Fibroblast of lung (primary cell): ENCODE measurements around the gene SRP9. TPM values are rescaled to one million over a fixed set of nuclear protein-coding genes. Genes with fewer than 3 reads are reported as not detected.

Experiments used
- DNase-seq, 2 donors: peaks; one replicate each; pipeline versions ENCODE4 v3.0.0 to v3.0.0-alpha.2; 2010; ENCODE audit warnings: low read depth in 2 of 2
- H2AFZ ChIP-seq: 2 replicates; pipeline ENCODE4 v1.5.1; 2012; ENCODE audit warnings: low read length, control low read depth, inconsistent platforms
- H3K27ac ChIP-seq: 2 replicates; pipeline ENCODE4 v1.5.1; 2011; ENCODE audit warnings: low read length, control low read depth; ENCODE audit not compliant: insufficient read depth
- H3K27me3 ChIP-seq: 2 replicates; pipeline ENCODE4 v1.5.1; 2011; ENCODE audit warnings: mild to moderate bottlenecking, low read length; ENCODE audit not compliant: control insufficient read depth, insufficient read depth
- H3K36me3 ChIP-seq: 2 replicates; pipeline ENCODE4 v1.5.1; 2011; ENCODE audit warnings: low read length; ENCODE audit not compliant: control insufficient read depth, insufficient read depth
- H3K4me1 ChIP-seq: 2 replicates; pipeline ENCODE4 v1.5.1; 2011; ENCODE audit warnings: low read length; ENCODE audit not compliant: control insufficient read depth, insufficient read depth; ENCODE audit errors: extremely low read depth
- H3K4me2 ChIP-seq: 2 replicates; pipeline ENCODE4 v1.5.1; 2011; ENCODE audit warnings: low read length, control low read depth; ENCODE audit not compliant: insufficient read depth; ENCODE audit errors: extremely low read depth
- H3K4me3 ChIP-seq, 4 experiments: fragments of 200-600 bp in 1 of 4; sonication (generic) in 1 of 4; replicated peaks in 1 of 4; 2 replicates each; pipeline ENCODE4 v1.5.1; 2011 to 2016; ENCODE audit warnings: low read length in 4 of 4, low read depth in 3 of 4, mild to moderate bottlenecking in 3 of 4, control low read depth in 2 of 4, inconsistent platforms in 1 of 4, mixed read lengths in 1 of 4; ENCODE audit not compliant: insufficient read depth in 1 of 4; ENCODE audit errors: control extremely low read depth in 1 of 4
- H3K79me2 ChIP-seq: 2 replicates; pipeline ENCODE4 v1.5.1; 2012; ENCODE audit warnings: mild to moderate bottlenecking, low read length, inconsistent platforms; ENCODE audit not compliant: control insufficient read depth, insufficient read depth
- H3K9ac ChIP-seq: 2 replicates; pipeline ENCODE4 v1.5.1; 2011; ENCODE audit warnings: mild to moderate bottlenecking, low read length, control low read depth; ENCODE audit not compliant: insufficient read depth
- H3K9me3 ChIP-seq: 2 replicates; pipeline ENCODE4 v1.5.1; 2012; ENCODE audit warnings: low read depth, low read length; ENCODE audit not compliant: control insufficient read depth, insufficient read depth
- H4K20me1 ChIP-seq: 2 replicates; pipeline ENCODE4 v1.5.1; 2011; ENCODE audit warnings: low read length; ENCODE audit not compliant: control insufficient read depth, insufficient read depth; ENCODE audit errors: extremely low read depth
- CTCF ChIP-seq, 2 donors: IDR thresholded peaks in 1 of 2; conservative IDR thresholded peaks in 1 of 2; 1 replicate in 1 of 2; 2 replicates in 1 of 2; pipeline ENCODE4 v1.5.1; 2011 to 2012; ENCODE audit warnings: low read length in 2 of 2, control low read depth in 1 of 2, inconsistent platforms in 1 of 2, low read depth in 1 of 2, mild to moderate bottlenecking in 1 of 2
- EZH2 ChIP-seq: IDR thresholded peaks from 2 replicates; pipeline ENCODE4 v1.5.1; 2012; ENCODE audit warnings: low read length, control low read depth, mild to moderate bottlenecking; ENCODE audit errors: missing control alignments
- polyA plus RNA-seq, 2 donors: library from polyadenylated mRNA; depleted of rRNA in 1 of 2; stranded (reverse) in 1 of 2; unstranded in 1 of 2; fragments of >200 nt; gene quantifications; 2 replicates each; pipeline ENCODE4 v1.2.1, GENCODE V29; 2011 to 2012; ENCODE audit warnings: missing spikeins in 1 of 2
- total RNA-seq: library from RNA; depleted of rRNA; stranded (reverse); fragments of >200 nt; gene quantifications from 2 replicates; pipeline ENCODE4 v1.2.1, GENCODE V29; 2014

The SRP9 gene
- total and polyA plus RNA-seq, 2 donors (not counting 1 experiment from before 2014, with no cell fraction given): 202 to 442 TPM

GRCh38 chr1:225750420-225750819 is 27.2 kb upstream of the SRP9 start:
- H3K27ac ChIP-seq: no peak overlapping the region
- H4K20me1 ChIP-seq: no peaks in the 10 kb centered on the region
- H3K27me3 ChIP-seq: no peaks in the 10 kb centered on the region
- no peaks in the 10 kb centered on the region for H3K79me2 ChIP-seq
- no peaks in the 10 kb centered on the region for H3K9me3 ChIP-seq
- H3K4me2 ChIP-seq: no peak overlapping the region
- H3K4me1 ChIP-seq: peaks cover 5% of the 10 kb centered on the region
- H2AFZ ChIP-seq: no peak overlapping the region
- H3K9ac ChIP-seq: no peak overlapping the region
- no peaks in the 10 kb centered on the region for H3K36me3 ChIP-seq
- no peak for DNase-seq
- TF ChIP-seq EZH2 (no peak), CTCF (conservative IDR thresholded peaks at IDR 0.05 in 1 of 2, IDR thresholded peaks at IDR 0.05 in 1 of 2; ENCODE audit: low read depth in 1 of 2, low read length in 2 of 2) (no peak)
- no peak overlapping the region for H3K4me3 ChIP-seq

DNA sequence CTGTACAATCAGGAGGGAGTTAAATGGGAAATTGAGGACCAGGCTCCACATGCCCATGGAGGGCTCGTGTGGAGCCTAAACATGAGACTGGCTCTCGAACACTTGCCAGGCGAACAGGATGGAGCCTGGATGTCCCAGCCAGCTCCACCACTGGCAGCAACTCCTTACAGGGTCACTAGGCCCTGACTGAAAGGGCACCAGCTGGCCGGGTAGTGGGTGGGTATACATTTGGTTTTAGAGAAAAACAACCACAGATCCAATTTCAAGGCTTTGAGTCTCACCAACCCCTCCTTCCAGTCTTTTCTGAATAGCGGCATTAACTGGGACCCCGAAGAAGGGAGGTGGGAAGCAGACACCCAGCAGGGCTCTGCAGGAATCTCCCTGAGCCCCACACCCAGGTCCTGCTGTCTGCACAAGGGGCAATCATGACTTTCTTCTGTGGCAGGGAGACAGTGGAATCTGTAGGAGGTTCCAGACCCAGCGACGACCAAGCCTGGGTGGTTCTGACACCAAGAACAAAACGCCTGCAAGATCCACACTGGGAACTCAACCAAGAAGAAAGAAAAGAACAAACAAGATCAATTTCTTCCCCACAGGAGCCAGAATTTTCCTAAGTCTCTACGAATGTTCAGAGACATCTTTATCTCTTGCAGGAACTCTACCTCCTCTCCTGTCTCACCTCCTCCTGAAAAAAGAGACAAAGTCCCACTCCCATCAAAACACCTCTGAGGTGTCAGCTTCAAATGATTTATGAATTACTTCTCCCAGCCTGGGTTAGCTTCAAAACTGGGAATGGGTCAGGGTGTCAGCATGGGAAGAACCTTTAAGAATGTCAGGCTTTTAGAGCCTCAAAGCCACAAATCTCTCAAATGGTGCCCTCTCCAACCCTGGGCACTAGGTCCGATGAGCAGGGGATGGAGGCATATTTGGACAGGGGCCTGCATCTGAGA is 26.5 kb upstream of the SRP9 start:
- no peak overlapping the region for H3K9ac ChIP-seq
- H3K27ac ChIP-seq: no peak overlapping the region
- H3K4me1 ChIP-seq: peaks cover 13% of the 10 kb centered on the region
- H3K27me3 ChIP-seq: no peaks in the 10 kb centered on the region
- no peak overlapping the region for H2AFZ ChIP-seq
- no peak overlapping the region for H3K4me3 ChIP-seq
- DNase-seq: no peak
- H3K36me3 ChIP-seq: no peaks in the 10 kb centered on the region
- H3K9me3 ChIP-seq: no peaks in the 10 kb centered on the region
- no peaks in the 10 kb centered on the region for H4K20me1 ChIP-seq
- H3K79me2 ChIP-seq: no peaks in the 10 kb centered on the region
- no peak for TF ChIP-seq CTCF (conservative IDR thresholded peaks at IDR 0.05 in 1 of 2, IDR thresholded peaks at IDR 0.05 in 1 of 2; ENCODE audit: low read depth in 1 of 2, low read length in 2 of 2)
- TF ChIP-seq EZH2: no peak
- no peak overlapping the region for H3K4me2 ChIP-seq

GRCh38 chr1:225752245-225752644 is 25.4 kb upstream of the SRP9 start:
- Histone ChIP-seq H3K36me3 (no peaks in the 10 kb centered on the region), H3K79me2 (no peaks in the 10 kb centered on the region), H3K4me1 (peaks cover 13% of the 10 kb centered on the region), H3K4me2 (no peak overlapping the region), H3K4me3 (no peak overlapping the region), H3K27ac (no peak overlapping the region), H3K27me3 (no peaks in the 10 kb centered on the region), H2AFZ (no peak overlapping the region), H4K20me1 (no peaks in the 10 kb centered on the region), H3K9me3 (no peaks in the 10 kb centered on the region), H3K9ac (no peak overlapping the region)
- no peak for DNase-seq
- TF ChIP-seq CTCF (conservative IDR thresholded peaks at IDR 0.05 in 1 of 2, IDR thresholded peaks at IDR 0.05 in 1 of 2; ENCODE audit: low read depth in 1 of 2, low read length in 2 of 2): no peak
- no peak for TF ChIP-seq EZH2
